ENCODE measurements around the gene ADAM11. TPM values are rescaled to one million over a fixed set of nuclear protein-coding genes. Genes with fewer than 3 reads are reported as not detected.
"Not testable (repeated sequence)": the region's sequence is repeated elsewhere in the genome, so short reads cannot be mapped to it uniquely, and the experiment has no call there.

ADAM11 gene
- total RNA-seq, 1 donor from 2014 or later, result 0.43 TPM

GRCh38 chr17:44820631-44821212 is 61.9 kb downstream of the ADAM11 start:
- no peaks in the 10 kb centered on the region for H3K36me3 ChIP-seq
- no peak overlapping the region for H3K4me3 ChIP-seq
- no peak for TF ChIP-seq CTCF (IDR thresholded peaks at IDR 0.05)
- intact Hi-C loops (cut with DNase I), result no loop called here
- H3K9me3 ChIP-seq, result no peaks in the 10 kb centered on the region
- no peaks in the 10 kb centered on the region for H3K4me1 ChIP-seq
- H3K27ac ChIP-seq, result no peak overlapping the region
- ATAC-seq (no peak), DNase-seq (no peak)
- peaks cover 27% of the 10 kb centered on the region for H3K27me3 ChIP-seq

GRCh38 chr17:44825236-44825635 is 66.4 kb downstream of the ADAM11 start:
- H3K4me1 ChIP-seq; H3K36me3 ChIP-seq; H3K9me3 ChIP-seq; ATAC-seq; H3K4me3 ChIP-seq; DNase-seq; H3K27ac ChIP-seq; intact Hi-C loops (cut with DNase I): not testable (repeated sequence)
- H3K27me3 ChIP-seq, result peaks cover 59% of the 10 kb centered on the region

- H3K27me3 ChIP-seq, result peaks cover 69% of the 10 kb centered on the region
- no peak overlapping the region for H3K27ac ChIP-seq
- no peaks in the 10 kb centered on the region for H3K36me3 ChIP-seq
- H3K4me3 ChIP-seq, result no peak overlapping the region
- no peak for TF ChIP-seq CTCF (IDR thresholded peaks at IDR 0.05)
- DNase-seq (peak; percentile 21), ATAC-seq (no peak)
- intact Hi-C loops (cut with DNase I), result no loop called here
- H3K4me1 ChIP-seq, result no peaks in the 10 kb centered on the region
- H3K9me3 ChIP-seq, result no peaks in the 10 kb centered on the region
Observed at GRCh38 chr17:44826123-44826790, 67.5 kb downstream of the ADAM11 start.

GRCh38 chr17:44827863-44828262 is 69.1 kb downstream of the ADAM11 start:
- Histone ChIP-seq H3K27ac (no peak overlapping the region), H3K27me3 (peaks cover 79% of the 10 kb centered on the region), H3K4me3 (peak overlapping the region; percentile 49)

GRCh38 chr17:44828919-44829522 is 70.2 kb downstream of the ADAM11 start:
- ATAC-seq (no peak), DNase-seq (no peak)
- no peaks in the 10 kb centered on the region for H3K9me3 ChIP-seq
- H3K27me3 ChIP-seq, result peaks cover 80% of the 10 kb centered on the region
- H3K4me3 ChIP-seq, result peak overlapping the region; percentile 49
- no peaks in the 10 kb centered on the region for H3K36me3 ChIP-seq
- H3K27ac ChIP-seq, result peak overlapping the region; percentile 71
- no peak for TF ChIP-seq CTCF (IDR thresholded peaks at IDR 0.05)
- no peaks in the 10 kb centered on the region for H3K4me1 ChIP-seq
- intact Hi-C loops (cut with DNase I), result no loop called here

More at GRCh38 chr17:44827863-44828262, 69.1 kb downstream of the ADAM11 start:
- ATAC-seq (no peak), DNase-seq (no peak)
- no peak for TF ChIP-seq CTCF (IDR thresholded peaks at IDR 0.05)
- no peaks in the 10 kb centered on the region for H3K9me3 ChIP-seq
- no peaks in the 10 kb centered on the region for H3K36me3 ChIP-seq
- intact Hi-C loops (cut with DNase I), result no loop called here
- no peaks in the 10 kb centered on the region for H3K4me1 ChIP-seq
